H1 (cell line): ENCODE measurements around the gene TXLNG. TPM values are rescaled to one million over a fixed set of nuclear protein-coding genes. Genes with fewer than 3 reads are reported as not detected.

Experiments used
- CTCF ChIA-PET: fragments of 300-600 bp; sonication (Branson Sonifier 250); formaldehyde crosslinking; loops from one replicate; lab custom pipeline; 2021; ENCODE audit not compliant: partially characterized antibody; lab: Charles Lee
- POLR2A ChIA-PET: fragments of 300-600 bp; sonication (Branson Sonifier 250); formaldehyde crosslinking; loops from one replicate; lab custom pipeline; 2021; ENCODE audit warnings: inconsistent platforms; ENCODE audit not compliant: partially characterized antibody; lab: Charles Lee
- DNase-seq, 2 experiments: peaks; one replicate each; pipeline versions ENCODE4 v3.0.0 to v3.0.0-alpha.2; 2010 to 2022; ENCODE audit warnings: low spot score in 2 of 2, low read depth in 1 of 2, mixed read lengths in 1 of 2
- FAIRE-seq: peaks from 2 replicates; lab custom pipeline; 2011; peaks lifted over from hg19 to GRCh38; lab: Jason Lieb, UNC
- H2AFZ ChIP-seq: 2 replicates; pipeline ENCODE4 v1.8.1; 2012; ENCODE audit warnings: low read length, inconsistent platforms
- H2AK5ac ChIP-seq: 2 replicates; pipeline ENCODE4 v1.6.1; 2013; ENCODE audit warnings: low read depth, low read length
- H2BK120ac ChIP-seq: replicated peaks from 2 replicates; pipeline ENCODE3; 2013; ENCODE audit warnings: low read depth, low read length, inconsistent platforms
- H2BK12ac ChIP-seq: 2 replicates; pipeline ENCODE4 v1.6.1; 2013; ENCODE audit warnings: low read depth, low read length
- H2BK15ac ChIP-seq: 2 replicates; pipeline ENCODE4 v1.6.1; 2013; ENCODE audit warnings: low read length
- H2BK20ac ChIP-seq: 2 replicates; pipeline ENCODE4 v1.6.1; 2013; ENCODE audit warnings: low read length
- H2BK5ac ChIP-seq: 2 replicates; pipeline ENCODE4 v1.6.1; 2013; ENCODE audit warnings: low read depth, low read length
- H3K14ac ChIP-seq: 2 replicates; pipeline ENCODE4 v1.6.1; 2013; ENCODE audit warnings: inconsistent platforms; ENCODE audit not compliant: insufficient read length
- H3K18ac ChIP-seq: 2 replicates; pipeline ENCODE4 v1.6.1; 2013; ENCODE audit warnings: low read length; ENCODE audit errors: extremely low read depth
- H3K23ac ChIP-seq: 2 replicates; pipeline ENCODE4 v1.6.1; 2013; ENCODE audit warnings: inconsistent platforms; ENCODE audit not compliant: insufficient read length
- H3K23me2 ChIP-seq: 2 replicates; pipeline ENCODE4 v1.6.1; 2013; ENCODE audit warnings: low read depth, low read length
- H3K27ac ChIP-seq: 2 replicates; pipeline ENCODE4 v1.6.1; 2011; ENCODE audit warnings: low read depth, low read length, inconsistent platforms
- H3K27me3 ChIP-seq, 4 experiments: replicated peaks in 1 of 4; 1 replicate in 1 of 4; 2 replicates in 3 of 4; pipeline versions ENCODE4 v1.6.1 to v1.8.1; 2011 to 2013; ENCODE audit warnings: low read length in 3 of 4, mild to moderate bottlenecking in 3 of 4, inconsistent platforms in 2 of 4, mixed read lengths in 2 of 4, moderate library complexity in 1 of 4; ENCODE audit not compliant: control insufficient read depth in 3 of 4, insufficient read depth in 3 of 4; ENCODE audit errors: extremely low read depth in 1 of 4
- H3K36me3 ChIP-seq, 4 experiments: 2 replicates each; pipeline versions ENCODE4 v1.6.1 to v1.8.1; 2011 to 2013; ENCODE audit warnings: mild to moderate bottlenecking in 4 of 4, low read length in 3 of 4, moderate library complexity in 2 of 4, control low read depth in 1 of 4, inconsistent platforms in 1 of 4; ENCODE audit not compliant: insufficient read depth in 4 of 4, control insufficient read depth in 2 of 4
- H3K4ac ChIP-seq: replicated peaks from 2 replicates; pipeline ENCODE3; 2013; ENCODE audit warnings: low read length, low read depth, mixed read lengths, inconsistent platforms; ENCODE audit not compliant: insufficient read length
- H3K4me1 ChIP-seq, 4 experiments: replicated peaks in 1 of 4; 1 replicate in 1 of 4; 2 replicates in 3 of 4; pipeline versions ENCODE4 v1.6.1 to v1.8.1; 2011 to 2013; ENCODE audit warnings: low read length in 3 of 4, inconsistent platforms in 2 of 4, mixed read lengths in 1 of 4; ENCODE audit not compliant: insufficient read depth in 4 of 4, control insufficient read depth in 3 of 4
- H3K4me2 ChIP-seq, 2 experiments: 2 replicates each; pipeline versions ENCODE4 v1.6.1 to v1.8.1; 2011 to 2013; ENCODE audit warnings: low read depth in 2 of 2, low read length in 2 of 2, control low read depth in 1 of 2, inconsistent platforms in 1 of 2, mild to moderate bottlenecking in 1 of 2; ENCODE audit not compliant: insufficient read depth in 1 of 2
- H3K4me3 ChIP-seq, 4 experiments: fragments of 200-600, 300-600 bp in 1 of 4; sonication (generic), shearing (Covaris generic), sonication (Bioruptor Twin) in 1 of 4; 2 replicates each; pipeline versions ENCODE4 v1.5.1 to v1.8.1; 2011 to 2016; ENCODE audit warnings: low read length in 4 of 4, low read depth in 3 of 4, control low read depth in 2 of 4, inconsistent platforms in 2 of 4, mild to moderate bottlenecking in 2 of 4, mixed read lengths in 1 of 4, moderate library complexity in 1 of 4; ENCODE audit not compliant: insufficient read depth in 2 of 4; ENCODE audit errors: extremely low read depth in 1 of 4
- H3K56ac ChIP-seq: replicated peaks from 2 replicates; pipeline ENCODE3; 2013; ENCODE audit warnings: low read depth, mild to moderate bottlenecking, mixed read lengths, low read length, inconsistent platforms; ENCODE audit not compliant: insufficient read length
- H3K79me1 ChIP-seq: 2 replicates; pipeline ENCODE4 v1.6.1; 2013; ENCODE audit warnings: low read depth, low read length, control low read depth
- H3K79me2 ChIP-seq, 2 experiments: 2 replicates each; pipeline versions ENCODE4 v1.6.1 to v1.8.1; 2012 to 2013; ENCODE audit warnings: low read length in 2 of 2, mild to moderate bottlenecking in 2 of 2, inconsistent platforms in 1 of 2; ENCODE audit not compliant: insufficient read depth in 2 of 2, control insufficient read depth in 1 of 2
- H3K9ac ChIP-seq, 4 experiments: replicated peaks in 1 of 4; 1 replicate in 1 of 4; 2 replicates in 3 of 4; pipeline versions ENCODE4 v1.6.1 to v1.8.1; 2011 to 2013; ENCODE audit warnings: low read depth in 3 of 4, low read length in 3 of 4, control low read depth in 2 of 4, mild to moderate bottlenecking in 2 of 4, moderate library complexity in 2 of 4, inconsistent platforms in 1 of 4; ENCODE audit errors: extremely low read depth in 1 of 4
- H3K9me3 ChIP-seq, 2 experiments: 2 replicates each; pipeline versions ENCODE4 v1.6.1 to v1.8.1; 2012 to 2013; ENCODE audit warnings: mild to moderate bottlenecking in 2 of 2, moderate library complexity in 2 of 2, control low read depth in 1 of 2, inconsistent platforms in 1 of 2, low read depth in 1 of 2, low read length in 1 of 2, mixed read lengths in 1 of 2; ENCODE audit not compliant: insufficient read depth in 2 of 2
- H4K20me1 ChIP-seq, 2 experiments: replicated peaks in 1 of 2; 2 replicates each; pipeline versions ENCODE3 to v1.8.1; 2011 to 2013; ENCODE audit warnings: inconsistent platforms in 2 of 2, low read length in 2 of 2, mild to moderate bottlenecking in 1 of 2; ENCODE audit not compliant: insufficient read depth in 2 of 2, control insufficient read depth in 1 of 2
- H4K5ac ChIP-seq: 2 replicates; pipeline ENCODE4 v1.6.1; 2013; ENCODE audit warnings: low read length, low read depth, mixed read lengths, inconsistent platforms; ENCODE audit not compliant: insufficient read length
- H4K8ac ChIP-seq: 2 replicates; pipeline ENCODE4 v1.8.0; 2013; ENCODE audit warnings: mild to moderate bottlenecking, moderate library complexity, low read length, inconsistent platforms; ENCODE audit not compliant: insufficient read depth; ENCODE audit errors: extremely low read depth
- H4K91ac ChIP-seq: replicated peaks from 2 replicates; pipeline ENCODE3; 2013; ENCODE audit warnings: low read length, mixed read lengths, inconsistent platforms; ENCODE audit not compliant: insufficient read length
- WGBS, 2 experiments: shearing (Covaris generic) in 1 of 2; methylation state at CpG; one replicate each; pipeline versions ENCODE4 v1.1.6 to v1.1.7; 2013 to 2015; ENCODE audit warnings: low lambda C conversion rate in 2 of 2, mixed read lengths in 2 of 2, inconsistent platforms in 1 of 2, low coverage in 1 of 2, missing lambda C conversion rate in 1 of 2; ENCODE audit not compliant: insufficient replicate concordance in 2 of 2, insufficient coverage in 1 of 2, insufficient read length in 1 of 2; ENCODE audit errors: extremely low coverage in 1 of 2, missing lambda C conversion rate in 1 of 2; 5-methylcytosine and 5-hydroxymethylcytosine counted together
- polyA plus RNA-seq, 7 experiments: library from polyadenylated mRNA; depleted of rRNA in 3 of 7; stranded (reverse) in 5 of 7; unstranded in 2 of 7; fragments of >200 nt in 5 of 7; fragments of 200-250 nt in 2 of 7; gene quantifications; 1 replicate in 5 of 7; 2 replicates in 1 of 7; 4 replicates in 1 of 7; pipeline versions ENCODE4 v1.2.1 to v1.2.3, GENCODE V29; 2011 to 2013; ENCODE audit warnings: missing spikeins in 2 of 7, mixed read lengths in 2 of 7
- total RNA-seq: library from RNA; stranded (reverse); fragmentation: NEBNext Ultra II Directional; extraction: Animal tissue kit (Norgen Biotek cat#: 25700); gene quantifications from 2 replicates; pipeline ENCODE4 v1.2.1, GENCODE V29; 2021

The TXLNG gene
- total and polyA plus RNA-seq, 2 of the 8 experiments (the other 6 are each of a cell fraction or from before 2014, with no cell fraction given) = 32.9 to 42.9 TPM

GRCh38 chrX:16737024-16737423, 49.2 kb upstream of the TXLNG start:
- H2BK5ac ChIP-seq = no peak overlapping the region
- CTCF ChIA-PET = no interaction called here

More at GRCh38 chrX:16737024-16737423, 49.2 kb upstream of the TXLNG start:
- Histone ChIP-seq H3K27ac (no peak overlapping the region), H3K4me3 (no peak overlapping the region), H3K4me2 (no peak overlapping the region), H3K79me2 (no peaks in the 10 kb centered on the region), H3K9ac (no peak overlapping the region), H3K27me3 (no peaks in the 10 kb centered on the region), H2BK12ac (no peak overlapping the region), H3K23ac (no peak overlapping the region), H3K36me3 (peaks cover 0 to 31% (median 16%) of the 10 kb centered on the region in 4 experiments; a peak in 5 of 8 replicates), H3K23me2 (no peaks in the 10 kb centered on the region), H2BK15ac (no peak overlapping the region), H2BK20ac (no peak overlapping the region), H3K9me3 (no peaks in the 10 kb centered on the region), H3K4ac (no peak overlapping the region), H3K79me1 (no peaks in the 10 kb centered on the region), H3K14ac (no peak overlapping the region), H3K18ac (no peak overlapping the region), H3K4me1 (no peaks in the 10 kb centered on the region), H4K5ac (no peak overlapping the region), H3K56ac (no peak overlapping the region), H4K8ac (no peak overlapping the region), H4K20me1 (no peaks in the 10 kb centered on the region), H2AK5ac (no peak overlapping the region), H4K91ac (no peak overlapping the region), H2BK120ac (no peak overlapping the region), H2AFZ (no peak overlapping the region)
- 96% methylated on average over 4 of the region's 5 CpGs; no CpG with 5 or more reads in 1 of the 2 experiments for WGBS, 2 experiments
- no peak for DNase-seq
- POLR2A ChIA-PET = interaction anchor here (0.9 kb wide), 1 partner anchor 18 kb away, joined by 3 read pairs; the partner anchor contains the start of gene SYAP1
- FAIRE-seq = no peak
